HG02623 (cell line): ENCODE measurements around the gene ST6GALNAC3.
"Not testable (repeated sequence)": the region's sequence is repeated elsewhere in the genome, so short reads cannot be mapped to it uniquely, and the experiment has no call there.

Source experiments
- ATAC-seq: cut with Tn5 transposase; IDR thresholded peaks from one replicate; pipeline ENCODE4 v1.9.1; 2021; ENCODE audit warnings: moderate library complexity; ENCODE audit not compliant: unreplicated experiment

The ST6GALNAC3 gene

GRCh38 chr1:76317299-76317900, 242.9 kb downstream of the ST6GALNAC3 start:
- ATAC-seq: no peak

- ATAC-seq: peak; percentile 94
Measured at GRCh38 chr1:76330991-76331603, 256.6 kb downstream of the ST6GALNAC3 start.

GRCh38 chr1:76335882-76336281, 261.3 kb downstream of the ST6GALNAC3 start:
- no peak for ATAC-seq

GRCh38 chr1:76336931-76337371, 262.4 kb downstream of the ST6GALNAC3 start:
- ATAC-seq: no peak

GRCh38 chr1:76337542-76338219, 263.1 kb downstream of the ST6GALNAC3 start:
- no peak for ATAC-seq

- ATAC-seq: no peak
Measured at GRCh38 chr1:76340056-76340455, 265.5 kb downstream of the ST6GALNAC3 start.

GRCh38 chr1:76341816-76342215, 267.3 kb downstream of the ST6GALNAC3 start:
- not testable (repeated sequence) for ATAC-seq

GRCh38 chr1:76343356-76343755, 268.8 kb downstream of the ST6GALNAC3 start:
- ATAC-seq: no peak

GRCh38 chr1:76351655-76352054, 277.1 kb downstream of the ST6GALNAC3 start:
- no peak for ATAC-seq

- ATAC-seq: no peak
Measured at GRCh38 chr1:76352741-76353435, 278.3 kb downstream of the ST6GALNAC3 start.

- no peak for ATAC-seq
Measured at GRCh38 chr1:76354236-76354635, 279.7 kb downstream of the ST6GALNAC3 start.

- ATAC-seq: no peak
Measured at GRCh38 chr1:76366726-76367125, 292.2 kb downstream of the ST6GALNAC3 start.

GRCh38 chr1:76371941-76372340, 297.4 kb downstream of the ST6GALNAC3 start:
- ATAC-seq: no peak

GRCh38 chr1:76374086-76374485, 299.5 kb downstream of the ST6GALNAC3 start:
- ATAC-seq: no peak

GRCh38 chr1:76377247-76377646, 302.7 kb downstream of the ST6GALNAC3 start:
- ATAC-seq: no peak

- no peak for ATAC-seq
Measured at GRCh38 chr1:76379506-76379905, 305.0 kb downstream of the ST6GALNAC3 start.

- no peak for ATAC-seq
Measured at GRCh38 chr1:76381450-76382097, 307.0 kb downstream of the ST6GALNAC3 start.

GRCh38 chr1:76388261-76388660, 313.7 kb downstream of the ST6GALNAC3 start:
- ATAC-seq: no peak

- no peak for ATAC-seq
Measured at GRCh38 chr1:76390456-76390855, 315.9 kb downstream of the ST6GALNAC3 start.

- no peak for ATAC-seq
Measured at GRCh38 chr1:76395059-76395458, 320.5 kb downstream of the ST6GALNAC3 start.

- no peak for ATAC-seq
Measured at GRCh38 chr1:76402128-76402527, 327.6 kb downstream of the ST6GALNAC3 start.
